ENCODE results near the gene CNIH4. TPM values are rescaled to one million over a fixed set of nuclear protein-coding genes. Genes with fewer than 3 reads are reported as not detected.

Gene CNIH4
- total and polyA plus RNA-seq, 10 of the 15 experiments (the other 5 are each of a cell fraction or from before 2014, with no cell fraction given): 23.2 to 173 (median 51.4) TPM

GRCh38 chr1:224377676-224378006 is 21.0 kb downstream of the CNIH4 start (continued):
- TF ChIP-seq E2F8 (IDR thresholded peaks at IDR 0.05; ENCODE audit: low read depth, partially characterized antibody) (no peak), BACH1 (IDR thresholded peaks at IDR 0.05; ENCODE audit: borderline replicate concordance) (peak; percentile 31; the same call in 1 of the 2 replicates), CREB1 (IDR thresholded peaks at IDR 0.05; ENCODE audit: low read depth) (no peak), JUNB (IDR thresholded peaks at IDR 0.05) (peak; percentile 44), CUX1 (IDR thresholded peaks at IDR 0.05; ENCODE audit: insufficient replicate concordance, low read depth, low read length) (no peak), RB1 (IDR thresholded peaks at IDR 0.05; ENCODE audit: borderline replicate concordance) (no peak), LARP7 (IDR thresholded peaks at IDR 0.05) (no peak), SRF (IDR thresholded peaks at IDR 0.05; ENCODE audit: low read depth in 2 of 2, low read length in 2 of 2) (no peak), NFYA (IDR thresholded peaks at IDR 0.05; ENCODE audit: borderline replicate concordance, low read depth, low read length) (no peak), ATF2 (IDR thresholded peaks at IDR 0.05; ENCODE audit: low read length) (peak; percentile 55), PRDM15 (CRISPR knock-in tag; IDR thresholded peaks at IDR 0.05) (no peak), NR2F1 (conservative IDR thresholded peaks at IDR 0.05) (peak; percentile 71), BHLHE40 (IDR thresholded peaks at IDR 0.05; ENCODE audit: borderline replicate concordance in 1 of 2, low read depth in 2 of 2, low read length in 1 of 2) (peak in 1 of 2 experiments; percentile 19; a peak in 1 of 4 replicates), PKNOX1 (IDR thresholded peaks at IDR 0.05) (peak; percentile 86), MEF2B (IDR thresholded peaks at IDR 0.05; ENCODE audit: partially characterized antibody, poor library complexity, severe bottlenecking) (peak; percentile 73), SMAD1 (IDR thresholded peaks at IDR 0.05; ENCODE audit: low read depth, partially characterized antibody) (no peak)
